Panc1 (cell line): ENCODE results near the gene CUEDC1.

ENCODE experiments used
- CTCF ChIP-seq: fragments of 450-650 bp; IDR thresholded peaks from 2 replicates; pipeline ENCODE4 v1.5.1; 2017; ENCODE audit warnings: mild to moderate bottlenecking
- POLR2AphosphoS5 ChIP-seq: IDR thresholded peaks from 2 replicates; pipeline ENCODE4 v1.6.1; 2012; ENCODE audit warnings: mild to moderate bottlenecking, low read depth, low read length, moderate library complexity

GRCh38 chr17:57861000-57861789 lies 94.0 kb downstream of the CUEDC1 start:
- TF ChIP-seq CTCF: no peak
- no peak; the same call in 1 of the 2 replicates for TF ChIP-seq POLR2AphosphoS5
